Myocyte (in vitro differentiated cells): ENCODE data around the gene METTL8. TPM values are rescaled to one million over a fixed set of nuclear protein-coding genes. Genes with fewer than 3 reads are reported as not detected.
A peak's percentile ranks its signal among the peaks of the same experiment; 100 is the strongest.

ENCODE experiments used
- DNase-seq: peaks from one replicate; pipeline ENCODE4 v3.0.0-alpha.2; 2012; ENCODE audit warnings: low read depth
- polyA plus RNA-seq: library from polyadenylated mRNA; unstranded; fragments of >200 nt; gene quantifications from one replicate; pipeline ENCODE4 v1.2.1, GENCODE V29; 2012; ENCODE audit warnings: missing spikeins
- total RNA-seq: library from RNA; depleted of rRNA; stranded (reverse); fragments of >200 nt; gene quantifications from 2 replicates; pipeline ENCODE4 v1.2.3, GENCODE V29; 2014

Gene METTL8, protein sequence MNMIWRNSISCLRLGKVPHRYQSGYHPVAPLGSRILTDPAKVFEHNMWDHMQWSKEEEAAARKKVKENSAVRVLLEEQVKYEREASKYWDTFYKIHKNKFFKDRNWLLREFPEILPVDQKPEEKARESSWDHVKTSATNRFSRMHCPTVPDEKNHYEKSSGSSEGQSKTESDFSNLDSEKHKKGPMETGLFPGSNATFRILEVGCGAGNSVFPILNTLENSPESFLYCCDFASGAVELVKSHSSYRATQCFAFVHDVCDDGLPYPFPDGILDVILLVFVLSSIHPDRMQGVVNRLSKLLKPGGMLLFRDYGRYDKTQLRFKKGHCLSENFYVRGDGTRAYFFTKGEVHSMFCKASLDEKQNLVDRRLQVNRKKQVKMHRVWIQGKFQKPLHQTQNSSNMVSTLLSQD
- total RNA-seq, result 30.7 and 34.0 TPM in 2 replicates
- 11.0 TPM for polyA plus RNA-seq

- no peak for DNase-seq
These were observed at the start of gene METTL8 for GRCh38 chr2:171433763-171434012. Gene METTL8 (minus strand): TSS chr2:171433990. CDS start chr2:171392185, 41,805 bp downstream.

DNA sequence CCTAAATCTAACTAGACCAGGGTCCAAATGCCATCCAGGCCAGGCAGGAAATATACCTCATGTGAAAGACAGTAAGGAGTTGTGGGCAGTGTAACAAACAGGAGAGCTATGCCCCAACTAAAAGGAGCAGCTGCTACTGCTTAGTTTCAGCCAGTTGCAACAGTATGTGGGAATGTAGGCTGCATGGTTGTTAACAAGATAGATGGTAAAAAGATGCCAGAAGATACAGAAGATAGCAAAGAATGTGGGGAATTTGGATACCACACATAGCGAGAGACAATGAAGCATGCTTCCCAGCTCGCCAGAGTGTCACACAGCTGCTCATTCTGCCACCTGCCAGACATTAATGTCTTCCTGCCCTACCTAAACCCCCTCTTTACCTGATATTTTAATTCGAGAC is 49.1 kb upstream of the METTL8 start:
- DNase-seq, result peak; percentile 76

GRCh38 chr2:171482308-171482707 is 48.5 kb upstream of the METTL8 start:
- no peak for DNase-seq

DNA sequence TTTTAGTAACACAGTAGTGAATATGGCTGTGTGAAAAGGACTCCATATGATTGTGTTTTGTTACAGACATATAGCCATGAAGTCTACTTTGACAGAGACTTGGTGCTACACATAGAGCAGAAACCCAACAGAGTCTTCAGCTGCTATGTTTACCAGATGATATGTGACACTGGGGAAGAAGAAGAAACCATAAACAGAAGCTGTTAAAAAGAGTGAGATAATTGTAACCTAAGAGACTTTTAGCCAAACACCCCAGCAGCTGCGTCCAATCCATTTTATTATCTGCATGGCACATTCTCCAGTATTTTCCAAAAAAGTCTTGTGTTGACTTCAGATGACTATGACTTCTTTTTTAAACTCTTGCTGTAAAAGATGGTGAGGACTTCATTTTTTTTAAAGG is 47.1 kb upstream of the METTL8 start:
- peak; percentile 58 for DNase-seq

DNA sequence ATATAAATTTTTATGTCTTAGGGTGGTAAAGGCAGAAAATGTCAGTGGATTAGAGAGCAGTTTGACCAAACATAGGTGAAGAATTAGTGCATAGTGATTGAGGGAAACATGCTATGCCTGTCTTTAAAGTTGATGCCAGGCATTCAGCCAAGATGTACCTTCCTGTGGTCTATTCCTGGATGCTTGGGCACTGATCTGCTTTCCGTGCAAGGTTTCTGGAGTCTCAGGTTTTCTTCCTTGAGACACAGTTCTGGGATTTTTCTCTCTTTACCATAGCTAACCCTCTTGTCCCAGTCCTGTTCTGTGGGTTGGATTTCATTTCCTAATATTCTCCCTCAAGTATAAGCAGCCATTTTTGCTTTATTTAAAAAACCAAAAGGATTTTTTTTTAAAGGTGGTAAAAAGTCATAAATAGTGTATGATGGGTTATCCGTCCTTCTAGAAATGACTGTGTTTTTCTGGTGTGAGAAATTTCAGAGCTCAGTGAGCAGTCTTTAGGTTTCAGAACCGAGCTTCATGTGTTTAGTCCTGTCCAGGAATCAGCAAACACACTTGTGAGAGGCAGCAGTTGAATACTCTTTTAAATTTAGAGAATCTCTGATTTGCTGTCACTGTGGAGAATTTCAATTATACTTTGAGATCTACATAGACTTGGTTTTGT is 45.5 kb upstream of the METTL8 start:
- no peak for DNase-seq

- no peak for DNase-seq
These were observed 44.6 kb upstream of the METTL8 start for GRCh38 chr2:171478345-171478744.

- no peak for DNase-seq
These were observed 42.2 kb upstream of the METTL8 start for GRCh38 chr2:171475979-171476378.

- DNase-seq, result no peak
These were observed 36.3 kb upstream of the METTL8 start for GRCh38 chr2:171470129-171470528.

DNA sequence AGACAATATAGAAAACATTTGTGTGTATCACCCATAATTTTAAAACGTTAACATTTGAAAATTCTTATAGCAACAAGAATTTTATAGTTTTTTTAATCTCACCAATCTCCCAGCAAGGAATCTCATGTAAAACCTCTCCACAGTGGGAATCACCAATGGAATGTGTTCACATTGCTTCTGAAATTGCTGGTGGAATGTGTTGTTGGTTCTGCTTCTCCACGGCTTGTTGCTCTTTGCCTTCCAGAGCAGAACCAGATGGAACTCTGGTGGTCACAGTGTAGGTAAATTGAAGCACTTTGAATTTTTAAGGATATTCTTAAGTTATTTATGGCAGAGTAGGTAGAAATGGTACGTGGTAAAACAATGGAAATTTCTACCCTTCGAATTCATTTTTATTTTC is 35.4 kb upstream of the METTL8 start:
- no peak for DNase-seq

GRCh38 chr2:171460537-171460936 is 26.7 kb upstream of the METTL8 start:
- DNase-seq, result no peak

- no peak for DNase-seq
These were observed 25.7 kb upstream of the METTL8 start for GRCh38 chr2:171459498-171459897.

GRCh38 chr2:171452773-171453172 is 19.0 kb upstream of the METTL8 start:
- DNase-seq, result no peak

GRCh38 chr2:171451074-171451473 is 17.3 kb upstream of the METTL8 start:
- no peak for DNase-seq

DNA sequence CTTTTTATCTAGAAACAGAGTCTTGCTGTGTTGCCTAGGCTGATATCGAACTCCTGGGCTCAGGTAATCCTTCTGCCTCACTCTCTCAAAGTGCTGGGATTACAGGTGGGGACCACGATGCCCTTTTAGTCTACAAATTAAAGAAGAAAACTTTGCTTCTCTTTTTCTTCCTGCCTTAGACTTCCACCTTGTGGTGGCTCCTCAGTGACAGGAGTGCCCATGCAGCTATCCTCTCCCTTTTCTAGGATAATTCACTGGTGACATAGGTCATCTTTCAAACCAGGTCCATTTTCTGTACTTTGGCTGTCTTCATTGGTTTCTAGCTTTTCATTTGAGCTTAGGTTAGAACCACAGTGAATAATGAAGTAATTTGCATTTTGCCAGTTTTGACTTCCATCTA is 13.9 kb upstream of the METTL8 start:
- DNase-seq, result no peak

GRCh38 chr2:171441470-171441869 is 7.7 kb upstream of the METTL8 start:
- DNase-seq, result no peak

GRCh38 chr2:171436307-171436706 is 2.5 kb upstream of the METTL8 start:
- peak; percentile 48 for DNase-seq

DNA sequence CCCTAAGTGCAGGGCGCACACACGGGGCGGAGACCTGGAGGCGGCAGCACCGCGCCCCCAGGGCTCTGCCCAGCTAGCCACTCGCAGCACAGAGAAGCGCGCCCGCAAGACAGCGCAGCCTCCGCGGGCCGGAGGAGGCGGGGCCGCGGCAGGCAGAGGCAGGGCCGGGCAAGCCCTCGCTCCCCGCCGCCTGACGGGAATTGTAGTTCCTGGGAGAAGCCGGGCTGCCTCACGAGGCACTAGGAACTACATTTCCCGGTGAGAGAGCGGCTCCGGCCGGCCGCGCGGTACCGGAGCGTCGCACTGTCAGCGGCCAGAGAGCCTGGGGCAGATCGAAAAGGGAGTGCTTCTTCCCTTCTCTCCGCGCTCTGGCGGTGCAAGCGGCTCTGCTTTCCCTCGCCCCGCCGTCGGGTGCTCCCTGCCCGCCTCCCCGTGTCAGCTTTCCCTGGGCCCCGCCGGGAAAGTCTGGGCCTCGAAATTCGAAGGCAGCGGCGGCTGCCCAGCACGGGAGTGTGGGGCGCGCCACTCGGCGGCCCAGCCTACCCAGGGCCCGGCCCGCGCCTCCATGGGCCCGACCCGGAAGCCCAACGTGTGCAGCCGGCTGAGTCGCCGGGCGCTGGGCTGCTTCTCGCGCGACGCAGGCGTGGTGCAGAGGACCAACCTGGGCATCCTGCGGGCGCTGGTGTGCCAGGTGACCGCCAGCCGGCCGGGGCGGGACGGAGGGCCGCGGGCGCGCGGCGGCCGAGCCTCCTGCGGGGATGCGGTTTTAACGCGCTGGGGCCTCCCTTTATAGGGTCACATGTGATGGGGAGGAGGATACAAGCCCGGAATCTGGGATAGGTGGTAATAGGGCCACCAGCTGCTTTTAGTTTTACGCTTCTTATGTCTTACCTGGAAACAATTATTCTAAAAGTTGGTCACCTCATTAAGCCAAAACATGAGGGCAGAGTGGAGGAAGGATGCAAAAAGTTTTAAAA is 511 bp upstream of the METTL8 start, which contains the start of gene DCAF17:
Gene DCAF17, plus strand, starts transcription at position 214 of the 977 bp plus-strand sequence. Its CDS starts 352 bp downstream, at position 566.
- peak; percentile 98 for DNase-seq

DNA sequence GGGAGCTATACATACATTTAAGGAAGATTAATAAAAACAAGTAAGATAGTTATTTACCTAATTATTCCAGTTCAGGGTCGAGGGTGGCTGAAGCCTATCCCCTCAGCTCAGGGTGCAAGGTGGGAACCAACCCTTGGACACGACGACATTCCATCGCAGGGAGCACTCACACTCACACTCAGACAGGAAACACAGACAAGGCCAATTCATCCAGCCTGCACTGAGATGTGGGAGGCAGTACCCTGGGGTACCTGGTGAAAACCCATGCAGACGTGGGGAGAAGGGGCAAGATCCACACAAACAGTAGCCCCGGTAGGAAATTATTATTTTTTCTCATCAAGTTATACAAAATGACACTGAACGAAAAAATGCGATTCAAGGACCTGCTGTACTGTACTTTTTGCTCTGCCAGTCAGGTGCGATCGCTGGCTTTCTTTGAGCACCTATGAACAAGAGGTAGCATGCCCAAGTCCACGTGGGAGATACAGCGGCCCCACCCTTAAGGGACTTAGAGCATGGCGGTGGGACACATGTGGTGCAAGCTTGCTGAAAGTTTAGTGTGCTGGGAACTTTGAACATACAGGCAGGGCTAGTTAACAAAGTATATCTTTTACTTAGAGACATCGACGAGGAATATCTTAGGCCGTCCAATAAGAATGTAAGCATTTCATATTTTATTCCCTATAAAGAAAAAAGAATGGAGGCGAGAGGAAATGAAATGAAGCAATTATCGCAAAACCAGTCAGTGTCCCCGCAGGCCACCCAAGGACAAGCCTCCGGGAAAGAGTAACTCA is 624 bp downstream of the METTL8 start:
- DNase-seq, result peak; percentile 42

- no peak for DNase-seq
These were observed 1.4 kb downstream of the METTL8 start for GRCh38 chr2:171432206-171432968.

DNA sequence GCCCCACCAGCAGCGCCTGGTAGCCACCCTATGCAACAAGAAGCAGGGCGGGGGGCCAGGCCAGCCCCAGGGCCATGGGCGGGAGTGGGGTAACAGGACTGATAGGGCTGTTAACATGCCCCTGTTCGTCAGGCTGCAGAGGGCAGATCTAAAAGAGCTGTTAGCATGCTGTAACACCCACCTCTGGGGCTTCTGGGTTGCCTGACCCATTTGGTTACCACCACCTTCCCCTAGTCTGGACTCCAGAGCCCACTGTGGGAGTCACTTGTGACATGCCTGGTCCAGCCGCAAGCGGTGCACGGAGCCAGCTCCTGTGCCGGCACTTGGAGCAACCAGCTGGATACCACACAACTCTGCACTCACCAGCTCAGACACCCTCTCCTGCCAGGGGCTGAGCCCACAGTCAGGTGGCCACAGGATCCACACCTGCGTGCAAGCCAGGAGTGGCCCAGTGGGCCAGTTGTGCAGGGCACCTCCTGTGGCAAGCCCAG is 2.1 kb downstream of the METTL8 start:
- DNase-seq, result no peak
